ENCODE results near the gene LONP1. TPM values are rescaled to one million over a fixed set of nuclear protein-coding genes. Genes with fewer than 3 reads are reported as not detected.

The LONP1 gene
- total RNA-seq, 4 donors from 2014 or later = 42.1 to 57.4 (median 47.7) TPM

- TF ChIP-seq CTCF (IDR thresholded peaks at IDR 0.05) (no peak), EP300 (IDR thresholded peaks at IDR 0.05) (no peak), POLR2A (IDR thresholded peaks at IDR 0.05) (no peak), POLR2AphosphoS5 (IDR thresholded peaks at IDR 0.05) (no peak)
- peak overlapping the region; percentile 76 for H3K4me3 ChIP-seq
- H3K27me3 ChIP-seq = no peaks in the 10 kb centered on the region
- no peaks in the 10 kb centered on the region for H3K9me3 ChIP-seq
- no peaks in the 10 kb centered on the region for H3K36me3 ChIP-seq
- H3K4me1 ChIP-seq = peaks cover 23% of the 10 kb centered on the region
- DNase-seq (ENCODE audit: low spot score in 2 of 2) = no peak
- WGBS = 0% methylated on average over 3 of the region's 23 CpGs
- peak overlapping the region; percentile 83 for H3K27ac ChIP-seq
Measured at GRCh38 chr19:5680084-5680436, 39.9 kb downstream of the LONP1 start.

GRCh38 chr19:5679289-5680083, 40.5 kb downstream of the LONP1 start:
- 65% methylated on average over 6 of the region's 26 CpGs for WGBS
- Histone ChIP-seq H3K27ac (peak overlapping the region; percentile 83), H3K36me3 (no peaks in the 10 kb centered on the region), H3K4me3 (peak overlapping the region; percentile 76), H3K27me3 (no peaks in the 10 kb centered on the region), H3K4me1 (peaks cover 23% of the 10 kb centered on the region), H3K9me3 (no peaks in the 10 kb centered on the region)
- DNase-seq (ENCODE audit: low spot score in 2 of 2) = no peak
- TF ChIP-seq POLR2A (IDR thresholded peaks at IDR 0.05) (no peak), EP300 (IDR thresholded peaks at IDR 0.05) (no peak), POLR2AphosphoS5 (IDR thresholded peaks at IDR 0.05) (no peak), CTCF (IDR thresholded peaks at IDR 0.05) (no peak)

GRCh38 chr19:5678071-5678718, 41.8 kb downstream of the LONP1 start:
- Histone ChIP-seq H3K4me3 (no peak overlapping the region), H3K9me3 (no peaks in the 10 kb centered on the region), H3K27ac (no peak overlapping the region), H3K27me3 (no peaks in the 10 kb centered on the region), H3K4me1 (peaks cover 23% of the 10 kb centered on the region), H3K36me3 (no peaks in the 10 kb centered on the region)
- no peak for DNase-seq (ENCODE audit: low spot score in 2 of 2)
- WGBS = 89% methylated on average over 7 of the region's 22 CpGs
- TF ChIP-seq POLR2AphosphoS5 (IDR thresholded peaks at IDR 0.05) = no peak
- no peak for TF ChIP-seq CTCF (IDR thresholded peaks at IDR 0.05)
- TF ChIP-seq POLR2A (IDR thresholded peaks at IDR 0.05) = no peak
- TF ChIP-seq EP300 (IDR thresholded peaks at IDR 0.05) = no peak

- no peak overlapping the region for H3K27ac ChIP-seq
- no peak for TF ChIP-seq CTCF (IDR thresholded peaks at IDR 0.05)
- TF ChIP-seq EP300 (IDR thresholded peaks at IDR 0.05) = no peak
- no peak for TF ChIP-seq POLR2A (IDR thresholded peaks at IDR 0.05)
- no peak for TF ChIP-seq POLR2AphosphoS5 (IDR thresholded peaks at IDR 0.05)
- H3K9me3 ChIP-seq = no peaks in the 10 kb centered on the region
- H3K4me3 ChIP-seq = no peak overlapping the region
- no peak for DNase-seq (ENCODE audit: low spot score in 2 of 2)
- no peaks in the 10 kb centered on the region for H3K36me3 ChIP-seq
- H3K4me1 ChIP-seq = peaks cover 23% of the 10 kb centered on the region
- 68% methylated on average over 4 of the region's 9 CpGs for WGBS
- H3K27me3 ChIP-seq = no peaks in the 10 kb centered on the region
Measured at GRCh38 chr19:5677580-5677979, 42.4 kb downstream of the LONP1 start.

- no peak overlapping the region for H3K4me3 ChIP-seq
- H3K27ac ChIP-seq = no peak overlapping the region
- H3K27me3 ChIP-seq = no peaks in the 10 kb centered on the region
- TF ChIP-seq EP300 (IDR thresholded peaks at IDR 0.05) (no peak), POLR2AphosphoS5 (IDR thresholded peaks at IDR 0.05) (no peak), POLR2A (IDR thresholded peaks at IDR 0.05) (no peak), CTCF (IDR thresholded peaks at IDR 0.05) (no peak)
- H3K36me3 ChIP-seq = no peaks in the 10 kb centered on the region
- WGBS = 100% methylated on average over 1 of the region's 10 CpGs
- H3K9me3 ChIP-seq = no peaks in the 10 kb centered on the region
- peaks cover 23% of the 10 kb centered on the region for H3K4me1 ChIP-seq
- DNase-seq (ENCODE audit: low spot score in 2 of 2) = no peak
Measured at GRCh38 chr19:5677136-5677535, 42.8 kb downstream of the LONP1 start.
